ENCODE results near the gene MAB21L4. TPM values are rescaled to one million over a fixed set of nuclear protein-coding genes. Genes with fewer than 3 reads are reported as not detected.
"Not testable (repeated sequence)": the region's sequence is repeated elsewhere in the genome, so short reads cannot be mapped to it uniquely, and the experiment has no call there.

MAB21L4 gene
- total and polyA plus RNA-seq, 8 donors, result 0.79 to 35.7 (median 2.0) TPM

DNA sequence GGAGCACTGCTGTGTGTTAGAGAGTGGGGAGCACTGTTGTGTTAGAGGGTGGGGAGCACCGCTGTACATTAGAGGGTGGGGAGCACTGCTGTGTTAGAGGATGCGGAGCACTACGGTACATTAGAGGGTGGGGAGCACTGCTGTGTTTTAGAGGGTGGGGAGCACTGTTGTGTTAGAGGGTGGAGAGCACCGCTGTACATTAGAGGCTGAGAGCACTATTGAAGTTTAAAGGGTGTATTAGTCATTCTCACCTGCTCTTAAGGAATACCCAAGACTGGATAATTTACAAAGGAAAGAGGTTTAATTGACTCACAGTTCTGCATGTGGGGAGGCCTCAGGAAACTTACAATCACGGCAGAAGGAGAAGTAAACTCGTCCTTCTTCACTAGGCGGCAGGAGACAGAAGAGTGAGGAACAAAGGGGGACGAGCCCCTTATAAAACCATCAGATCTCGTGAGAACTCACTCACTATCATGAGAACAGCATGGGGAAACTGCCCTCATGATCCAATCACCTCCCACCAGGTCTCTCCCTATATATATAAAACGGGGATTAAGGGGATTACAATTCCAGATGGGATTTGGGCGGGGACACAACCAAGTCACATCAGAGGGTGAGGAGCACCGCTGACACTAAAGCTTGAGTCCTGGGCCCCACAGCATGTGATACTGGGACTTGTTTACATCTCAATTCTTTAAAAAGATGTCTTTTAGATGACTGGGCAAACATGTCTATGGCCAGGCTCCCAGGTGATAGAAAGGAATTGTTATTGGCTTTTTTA, 46.9 kb downstream of the MAB21L4 start:
- TF ChIP-seq, protein P1, sequence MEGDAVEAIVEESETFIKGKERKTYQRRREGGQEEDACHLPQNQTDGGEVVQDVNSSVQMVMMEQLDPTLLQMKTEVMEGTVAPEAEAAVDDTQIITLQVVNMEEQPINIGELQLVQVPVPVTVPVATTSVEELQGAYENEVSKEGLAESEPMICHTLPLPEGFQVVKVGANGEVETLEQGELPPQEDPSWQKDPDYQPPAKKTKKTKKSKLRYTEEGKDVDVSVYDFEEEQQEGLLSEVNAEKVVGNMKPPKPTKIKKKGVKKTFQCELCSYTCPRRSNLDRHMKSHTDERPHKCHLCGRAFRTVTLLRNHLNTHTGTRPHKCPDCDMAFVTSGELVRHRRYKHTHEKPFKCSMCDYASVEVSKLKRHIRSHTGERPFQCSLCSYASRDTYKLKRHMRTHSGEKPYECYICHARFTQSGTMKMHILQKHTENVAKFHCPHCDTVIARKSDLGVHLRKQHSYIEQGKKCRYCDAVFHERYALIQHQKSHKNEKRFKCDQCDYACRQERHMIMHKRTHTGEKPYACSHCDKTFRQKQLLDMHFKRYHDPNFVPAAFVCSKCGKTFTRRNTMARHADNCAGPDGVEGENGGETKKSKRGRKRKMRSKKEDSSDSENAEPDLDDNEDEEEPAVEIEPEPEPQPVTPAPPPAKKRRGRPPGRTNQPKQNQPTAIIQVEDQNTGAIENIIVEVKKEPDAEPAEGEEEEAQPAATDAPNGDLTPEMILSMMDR (IDR thresholded peaks at IDR 0.05), result no peak
- ATAC-seq (no peak), DNase-seq (no peak)
- H3K9me3 ChIP-seq, result peaks cover 0 to 9% of the 10 kb centered on the region in 2 donors
- H3K4me3 ChIP-seq, result no peak overlapping the region
- intact Hi-C loops (cut with DNase I), result no loop called here
- H3K36me3 ChIP-seq, result no peaks in the 10 kb centered on the region
- no peaks in the 10 kb centered on the region for H3K27me3 ChIP-seq
- H3K27ac ChIP-seq, result no peak overlapping the region
- H3K4me1 ChIP-seq, result no peaks in the 10 kb centered on the region

DNA sequence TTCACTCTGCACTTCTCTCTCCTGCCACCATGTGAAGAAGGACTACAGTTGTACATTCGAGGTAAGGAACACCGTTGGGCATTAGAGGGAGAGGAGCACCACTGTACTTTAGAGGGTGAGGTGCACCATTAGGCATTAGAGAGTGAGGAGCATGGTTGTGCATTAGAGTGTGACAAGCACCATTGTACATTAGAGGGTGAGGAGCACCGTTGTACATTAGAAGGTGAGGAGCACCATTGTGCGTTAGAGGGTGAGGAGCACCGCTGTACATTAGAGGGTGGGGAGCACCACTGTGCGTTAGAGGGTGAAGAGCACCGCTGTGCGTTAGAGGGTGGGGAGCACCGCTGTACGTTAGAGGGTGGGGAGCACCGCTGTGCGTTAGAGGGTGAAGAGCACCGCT, 48.1 kb downstream of the MAB21L4 start:
- Histone ChIP-seq H3K9me3 (peaks cover 0 to 5% of the 10 kb centered on the region in 2 donors), H3K4me1 (no peaks in the 10 kb centered on the region), H3K4me3 (no peak overlapping the region), H3K27me3 (no peaks in the 10 kb centered on the region), H3K27ac (no peak overlapping the region), H3K36me3 (no peaks in the 10 kb centered on the region)
- ATAC-seq, result no peak
- no peak for DNase-seq
- intact Hi-C loops (cut with DNase I), result no loop called here
- TF ChIP-seq, protein P1 (IDR thresholded peaks at IDR 0.05), result no peak

DNA sequence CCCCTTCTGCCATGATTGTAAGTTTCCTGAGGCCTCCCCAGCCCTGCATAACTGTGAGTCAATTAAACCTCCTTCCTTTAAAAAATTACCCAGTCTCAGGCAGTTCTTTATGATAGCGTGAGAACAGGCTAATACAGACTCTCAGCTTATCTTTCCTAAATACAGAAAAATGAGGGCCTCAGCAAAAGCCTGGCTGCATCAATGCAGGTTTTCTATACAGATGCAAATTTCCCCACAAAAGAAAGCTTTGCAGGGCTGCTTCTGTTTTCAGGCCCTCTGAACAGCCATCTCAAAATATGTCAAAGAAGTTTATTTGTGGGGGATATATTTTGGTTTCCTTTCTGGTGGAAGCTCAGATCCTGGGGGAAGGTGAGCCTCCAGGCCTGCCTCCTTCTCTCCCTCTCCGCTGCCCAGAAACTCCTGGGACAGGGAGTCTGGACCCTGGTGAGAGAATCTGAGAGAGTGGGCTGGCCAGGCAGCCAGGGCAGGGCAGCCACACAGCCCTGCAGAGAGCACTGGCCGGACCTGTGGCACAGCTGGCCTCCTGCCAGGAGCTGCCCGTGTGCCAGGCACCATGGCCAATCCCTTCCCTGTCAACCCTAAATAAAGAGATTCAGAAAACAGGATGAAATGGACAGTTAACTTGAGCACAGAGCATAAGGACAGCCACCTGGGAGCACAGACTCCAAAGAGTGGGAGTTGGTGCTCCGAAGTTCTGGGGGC, 48.9 kb downstream of the MAB21L4 start:
- ATAC-seq (no peak), DNase-seq (no peak)
- TF ChIP-seq, protein P1 (IDR thresholded peaks at IDR 0.05), result no peak
- no peak overlapping the region for H3K27ac ChIP-seq
- no peak overlapping the region for H3K4me3 ChIP-seq
- H3K9me3 ChIP-seq, result peaks cover 0 to 5% of the 10 kb centered on the region in 2 donors
- no peaks in the 10 kb centered on the region for H3K36me3 ChIP-seq
- H3K27me3 ChIP-seq, result no peaks in the 10 kb centered on the region
- H3K4me1 ChIP-seq, result no peaks in the 10 kb centered on the region
- intact Hi-C loops (cut with DNase I), result no loop called here

DNA sequence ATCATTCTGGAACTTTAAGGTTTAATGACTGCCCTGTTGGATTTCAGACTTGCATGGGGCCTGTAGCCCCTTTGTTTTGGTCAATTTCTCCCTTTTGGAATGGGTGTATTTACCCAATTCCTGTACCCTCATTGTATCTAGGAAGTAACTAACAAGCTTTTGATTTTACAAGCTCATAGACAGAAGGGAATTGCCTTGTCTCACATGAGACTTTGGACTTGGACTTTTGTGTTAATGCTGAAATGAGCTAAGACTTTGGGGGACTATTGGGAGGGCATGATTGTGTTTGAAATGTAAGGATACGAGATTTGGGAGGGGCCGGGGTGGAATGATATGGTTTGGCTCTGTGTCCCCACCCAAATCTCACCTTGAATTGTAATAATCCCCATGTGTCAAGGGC, 49.6 kb downstream of the MAB21L4 start:
- intact Hi-C loops (cut with DNase I); ATAC-seq: not testable (repeated sequence)

DNA sequence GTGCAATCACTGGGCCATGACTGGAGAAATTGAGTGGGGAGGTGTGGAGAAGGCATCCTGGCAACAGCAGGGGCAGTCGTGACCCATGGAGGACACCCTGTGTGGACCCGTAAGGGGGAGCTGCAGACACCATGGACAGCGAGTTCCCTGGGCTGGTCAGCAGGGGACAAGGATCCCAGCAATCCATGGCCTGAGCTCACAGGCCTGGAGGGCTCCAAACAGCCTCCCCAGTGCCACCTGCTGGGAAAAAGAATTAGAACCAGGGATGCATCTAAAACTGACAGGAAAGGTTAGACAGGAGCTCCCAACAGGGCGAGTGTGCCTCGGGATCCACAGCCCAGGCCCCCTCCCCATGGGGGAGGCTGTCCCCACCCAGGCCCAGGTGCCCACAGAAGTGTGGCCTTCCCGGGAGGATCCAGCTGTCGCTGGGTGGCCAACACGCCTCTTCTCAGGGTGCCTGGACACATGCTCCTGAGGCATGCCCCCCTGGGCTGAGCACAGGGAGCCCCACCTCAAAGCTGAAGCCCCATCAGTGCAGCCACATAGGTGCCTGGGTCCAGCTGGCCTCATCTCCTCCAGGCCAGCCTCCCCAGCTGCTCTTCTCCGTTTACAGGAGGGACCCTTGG, 55.4 kb downstream of the MAB21L4 start:
- TF ChIP-seq, protein P1 (IDR thresholded peaks at IDR 0.05), result peak; percentile 23 to 57
- intact Hi-C loops (cut with DNase I), result no loop called here
- H3K4me1 ChIP-seq, result no peaks in the 10 kb centered on the region

More for the DNA sequence above, 49.6 kb downstream of the MAB21L4 start:
- H3K9me3 ChIP-seq, H3K36me3 ChIP-seq, H3K27me3 ChIP-seq, DNase-seq, H3K4me3 ChIP-seq, H3K27ac ChIP-seq, H3K4me1 ChIP-seq: not testable (repeated sequence)

More for the DNA sequence above, 55.4 kb downstream of the MAB21L4 start:
- Histone ChIP-seq H3K4me3 (no peak overlapping the region), H3K27ac (no peak overlapping the region), H3K27me3 (peaks cover 0 to 22% of the 10 kb centered on the region in 2 donors), H3K9me3 (peaks cover 0 to 5% of the 10 kb centered on the region in 2 donors), H3K36me3 (no peaks in the 10 kb centered on the region)
- ATAC-seq (peak; percentile 80), DNase-seq (peak in 2 of 4 donors; percentile 65 to 81)

Measured in left lung (tissue), 10 donors.